ENCODE data around the gene ZNF296. TPM values are rescaled to one million over a fixed set of nuclear protein-coding genes. Genes with fewer than 3 reads are reported as not detected.

Gene ZNF296
- total RNA-seq, 1 experiment from 2014 or later, result 9.2 TPM

- DNase-seq (ENCODE audit: low read depth, low spot score) (no peak), ATAC-seq (no peak)
- Histone ChIP-seq H3K36me3 (ENCODE audit: control insufficient read depth in 1 of 2, insufficient read depth in 2 of 2, low read length in 2 of 2) (peaks cover 15 to 28% of the 10 kb centered on the region in 2 experiments), H3K9ac (ENCODE audit: low read length) (no peak overlapping the region; the same call in 1 of the 2 replicates), H3K4me3 (replicated peaks in 1 of 2; ENCODE audit: low read depth in 1 of 2, low read length in 2 of 2) (no peak overlapping the region), H3K79me2 (ENCODE audit: insufficient read depth, low read length) (peaks cover 90% of the 10 kb centered on the region), H3K27ac (ENCODE audit: low read depth, low read length) (peak overlapping the region; percentile 34; the same call in 1 of the 2 replicates), H2AFZ (ENCODE audit: low read depth, low read length, poor library complexity, severe bottlenecking) (no peak overlapping the region), H3K9me3 (ENCODE audit: control insufficient read depth in 1 of 2, insufficient read depth in 1 of 2, low read depth in 1 of 2, low read length in 2 of 2) (no peaks in the 10 kb centered on the region), H3K4me2 (ENCODE audit: low read length) (no peak overlapping the region), H3K27me3 (ENCODE audit: insufficient read depth, low read length) (no peaks in the 10 kb centered on the region), H4K20me1 (ENCODE audit: insufficient read depth) (peaks cover 3% of the 10 kb centered on the region; the same call in 1 of the 2 replicates), H3K4me1 (ENCODE audit: control insufficient read depth in 1 of 2, insufficient read depth in 2 of 2, low read length in 2 of 2) (peaks cover 7 to 27% of the 10 kb centered on the region in 2 experiments), H3K9me2 (ENCODE audit: insufficient read depth) (no peaks in the 10 kb centered on the region)
- ChIA-PET CTCF (interaction anchor here (1.5 to 1.8 kb wide), 2 partner anchors 10 kb away, joined by 6 to 12 read pairs; no protein-coding TSS in a partner anchor), RAD21 (ENCODE audit: low non-redundant PET in 1 of 2, low total read pairs in 2 of 2, uncharacterized antibody in 2 of 2, unreplicated experiment in 2 of 2) (no interaction called here), POLR2A (interaction anchor here (1.2 kb wide), 1 partner anchor 11 kb away, joined by 6 read pairs; the partner anchor contains the start of gene CLASRP)
- BruUV-seq (replicated peaks), result no TSS peak
- intact Hi-C loops (cut with micrococcal nuclease), result no loop called here
- no peak for TF ChIP-seq CEBPB (IDR thresholded peaks at IDR 0.05; ENCODE audit: low read depth)
- TF ChIP-seq EZH2phosphoT487 (IDR thresholded peaks at IDR 0.05; ENCODE audit: borderline replicate concordance), result no peak
- no peak for TF ChIP-seq ZFX (IDR thresholded peaks at IDR 0.05)
- TF ChIP-seq POLR2AphosphoS5 (IDR thresholded peaks at IDR 0.05; ENCODE audit: low read depth, low read length), result no peak
- TF ChIP-seq SP1 (IDR thresholded peaks at IDR 0.05; ENCODE audit: low read depth), result no peak
- no peak for TF ChIP-seq CTCF (IDR thresholded peaks at IDR 0.05 in 2 of 3, conservative IDR thresholded peaks at IDR 0.05 in 1 of 3; ENCODE audit: borderline replicate concordance in 1 of 3, insufficient read depth in 1 of 3, low read depth in 2 of 3, low read length in 2 of 3)
- TF ChIP-seq TCF7L2 (IDR thresholded peaks at IDR 0.05; ENCODE audit: borderline replicate concordance, extremely low read depth, insufficient read depth, insufficient read length), result no peak
- no peak for TF ChIP-seq RAD21 (IDR thresholded peaks at IDR 0.05; ENCODE audit: low read depth)
- no peak for TF ChIP-seq ZBTB33 (IDR thresholded peaks at IDR 0.05; ENCODE audit: extremely low read depth, insufficient replicate concordance, low read length)
- TF ChIP-seq JUND (IDR thresholded peaks at IDR 0.05), result no peak
- TF ChIP-seq SIN3A (IDR thresholded peaks at IDR 0.05; ENCODE audit: low read depth), result no peak
- TF ChIP-seq REST (IDR thresholded peaks at IDR 0.05; ENCODE audit: low read depth), result no peak
- no peak for TF ChIP-seq FOSL1 (IDR thresholded peaks at IDR 0.05; ENCODE audit: low read depth)
- no peak for TF ChIP-seq SRF (IDR thresholded peaks at IDR 0.05; ENCODE audit: low read depth)
- no peak for TF ChIP-seq EZH2 (IDR thresholded peaks at IDR 0.05)
- no peak for TF ChIP-seq MAX (IDR thresholded peaks at IDR 0.05)
- no peak for TF ChIP-seq EGR1 (IDR thresholded peaks at IDR 0.05; ENCODE audit: low read depth)
- no peak for TF ChIP-seq YY1 (IDR thresholded peaks at IDR 0.05; ENCODE audit: extremely low read depth, insufficient replicate concordance, low read depth, low read length)
- no peak for TF ChIP-seq POLR2A (IDR thresholded peaks at IDR 0.05; ENCODE audit: borderline replicate concordance, extremely low read depth, insufficient read depth, insufficient read length)
- TF ChIP-seq ZNF274 (IDR thresholded peaks at IDR 0.05; ENCODE audit: low read depth, low read length), result no peak
Observed at GRCh38 chr19:45050036-45050435, 26.2 kb downstream of the ZNF296 start.

Data from HCT116 (cell line).